ENCODE results near the gene SLC41A1.

Gene SLC41A1

DNA sequence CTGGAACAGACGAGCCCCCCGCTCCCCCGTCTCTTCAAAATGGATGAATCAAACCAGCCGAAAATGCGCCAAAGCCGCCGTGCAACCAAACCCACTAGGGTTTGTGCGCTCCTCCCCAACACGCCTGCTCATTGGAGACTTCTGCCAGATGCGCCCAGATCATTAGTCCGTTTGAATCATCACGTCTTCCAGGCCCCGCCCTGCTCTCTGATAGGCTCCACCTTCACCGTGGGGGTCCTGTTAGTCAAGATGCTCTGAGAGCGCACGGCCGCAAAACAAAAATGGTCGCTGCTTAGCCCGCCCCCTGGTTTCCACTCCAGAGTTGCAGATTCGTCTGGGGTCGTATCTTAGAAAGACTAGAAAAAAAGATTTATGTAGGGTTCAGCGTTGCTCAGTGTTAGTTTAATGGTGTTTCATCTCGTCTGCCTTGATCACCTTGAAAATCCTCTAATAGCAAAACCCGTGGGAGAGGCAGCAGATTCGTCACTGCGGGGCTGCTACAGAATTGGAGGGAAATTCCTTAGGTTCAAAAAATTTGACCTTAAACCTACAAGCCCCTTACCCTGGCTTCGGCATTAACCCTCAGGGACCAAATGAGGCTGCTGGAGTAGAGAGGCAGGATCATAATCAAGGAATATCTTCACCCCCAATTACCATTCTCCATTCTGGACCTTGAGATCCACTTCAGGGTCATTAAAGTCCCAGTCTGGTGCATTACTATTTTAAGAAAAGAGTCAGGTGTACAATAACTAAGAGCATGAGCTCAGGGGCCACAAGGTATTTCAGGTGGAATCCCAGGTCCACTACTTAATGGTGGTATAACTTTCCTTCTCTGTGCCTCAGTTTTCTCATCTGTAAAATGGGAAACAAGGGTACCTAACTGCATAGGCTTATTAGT lies 62.6 kb downstream of the SLC41A1 start, which contains the start of gene NUCKS1:
Gene NUCKS1, minus strand, starts transcription at position 45 of the 898 bp plus-strand sequence. CDS start 209 bp downstream, outside the sequence.
- DNase-seq, result peak; percentile 100

DNA sequence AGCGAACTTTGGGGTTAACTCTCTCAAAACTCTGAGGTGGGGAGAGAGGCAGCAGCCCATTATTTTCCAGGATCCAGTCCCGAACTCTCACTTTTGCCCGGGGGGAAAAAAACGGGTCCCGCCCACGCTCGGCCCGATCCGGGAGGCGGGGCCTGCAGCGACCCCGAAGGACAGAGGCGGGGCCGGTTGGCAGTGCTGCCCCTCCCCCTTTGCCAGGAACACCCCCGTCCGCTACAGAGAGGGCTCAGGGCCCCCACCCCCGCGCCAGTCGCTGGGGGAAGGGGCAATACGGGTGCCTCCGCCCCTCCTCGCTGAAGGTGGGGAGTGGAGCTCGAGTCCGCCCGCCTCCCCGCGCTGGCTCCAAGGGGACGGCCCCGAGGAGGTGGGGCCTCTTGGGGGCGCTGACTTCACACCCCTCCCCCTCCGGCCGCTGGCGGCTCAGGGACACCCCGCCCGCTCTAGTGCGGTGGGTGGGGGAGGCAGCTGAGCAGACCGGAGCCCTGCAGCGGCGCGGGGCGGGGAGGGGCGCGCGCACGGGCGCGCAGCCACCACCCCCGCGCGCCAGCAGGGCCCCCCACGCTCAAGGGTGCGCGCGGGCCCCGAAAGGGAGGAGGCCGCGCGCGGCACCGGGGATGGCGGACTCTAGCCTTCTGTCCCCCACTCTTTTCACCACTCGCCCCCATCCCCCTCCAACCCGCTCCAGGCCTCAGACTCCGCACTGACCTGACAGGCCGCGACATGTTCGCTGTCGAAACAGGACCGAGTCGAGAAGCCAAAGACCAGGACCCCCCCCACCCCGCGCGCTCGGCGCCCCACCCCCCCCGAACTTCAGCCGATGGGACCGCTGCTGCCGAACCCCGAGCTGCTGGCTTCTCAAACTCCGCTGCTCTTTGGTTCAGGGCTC lies 63.5 kb downstream of the SLC41A1 start:
- DNase-seq, result peak; percentile 99

DNA sequence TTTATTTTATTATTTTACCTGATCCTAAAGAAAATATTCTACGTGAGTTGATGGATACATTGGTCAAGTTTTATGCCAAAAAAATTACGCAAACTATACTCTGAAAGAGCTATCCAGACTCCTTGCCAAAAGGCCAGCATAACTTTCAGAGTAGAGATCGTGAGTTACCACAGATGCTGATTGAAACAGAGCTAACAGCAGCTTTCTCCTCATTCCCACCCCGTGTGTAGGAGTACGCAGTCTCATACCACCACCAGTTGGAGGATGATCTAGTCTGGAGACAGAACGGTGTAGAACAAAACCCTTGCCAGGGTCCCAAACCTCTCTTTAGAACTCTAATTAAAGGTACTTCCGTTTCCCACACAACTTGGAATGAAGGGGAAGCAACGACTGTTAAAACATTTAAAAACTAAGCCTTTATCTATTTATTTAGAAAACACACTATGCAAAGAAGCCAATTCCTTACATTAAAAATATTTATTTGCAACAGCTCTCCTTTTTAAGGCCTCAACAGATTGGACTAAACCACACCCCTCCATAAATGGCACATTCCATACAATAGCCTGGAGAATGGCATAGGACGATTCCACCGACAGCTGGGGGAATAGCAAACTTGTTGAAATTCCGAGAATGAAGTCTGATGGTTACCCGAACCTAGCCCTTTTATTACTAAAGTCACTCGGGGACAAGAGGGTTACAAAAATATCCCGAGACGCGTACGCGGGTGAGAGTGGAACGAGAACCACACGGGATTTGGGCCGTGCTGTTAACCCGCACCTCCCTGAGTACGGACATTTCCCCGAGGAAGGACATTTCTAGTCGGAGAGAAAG lies 64.4 kb downstream of the SLC41A1 start:
- DNase-seq, result peak; percentile 93

- DNase-seq, result no peak
Measured at GRCh38 chr1:205746757-205747412, 66.1 kb downstream of the SLC41A1 start.

DNA sequence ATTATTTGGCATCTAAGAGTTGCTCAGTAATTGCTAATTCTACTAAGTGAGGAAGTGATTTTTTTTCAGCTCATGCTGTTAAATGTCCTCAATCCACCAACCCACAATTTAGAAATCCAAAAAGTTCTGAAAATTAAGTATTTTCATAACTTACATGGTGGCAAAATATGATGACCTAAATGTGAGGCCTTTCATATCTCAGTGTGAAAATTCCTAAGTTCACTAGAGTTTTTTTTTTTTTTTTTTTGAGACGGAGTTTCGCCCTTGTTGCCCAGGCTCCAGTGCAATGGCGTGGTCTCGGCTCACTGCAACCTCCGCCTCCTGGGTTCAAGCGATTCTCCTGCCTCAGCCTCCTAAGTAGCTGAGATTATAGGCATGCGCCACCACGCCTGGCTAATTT lies 68.6 kb downstream of the SLC41A1 start:
- no peak for DNase-seq

- DNase-seq, result no peak
Measured at GRCh38 chr1:205743977-205744376, 69.0 kb downstream of the SLC41A1 start.

DNA sequence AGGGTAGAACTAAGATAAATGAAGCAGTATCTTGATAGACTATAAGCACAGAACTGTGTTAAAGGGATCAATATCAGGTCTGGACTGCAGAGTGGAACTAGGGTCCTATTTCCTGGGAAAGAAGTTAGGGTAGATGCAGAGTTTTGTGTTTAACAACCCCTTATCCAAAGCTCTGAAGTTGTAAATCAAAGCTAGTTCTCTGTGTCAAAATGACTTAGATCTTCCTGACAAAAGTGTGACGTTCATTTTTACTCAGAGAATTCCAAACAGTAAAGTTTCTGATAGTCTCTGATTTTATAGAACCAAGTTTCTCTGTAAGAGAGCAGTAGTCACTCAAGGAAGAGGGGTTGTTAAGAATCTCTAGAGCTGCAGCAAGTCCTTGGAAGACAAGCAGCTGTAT lies 71.3 kb downstream of the SLC41A1 start:
- no peak for DNase-seq

DNA sequence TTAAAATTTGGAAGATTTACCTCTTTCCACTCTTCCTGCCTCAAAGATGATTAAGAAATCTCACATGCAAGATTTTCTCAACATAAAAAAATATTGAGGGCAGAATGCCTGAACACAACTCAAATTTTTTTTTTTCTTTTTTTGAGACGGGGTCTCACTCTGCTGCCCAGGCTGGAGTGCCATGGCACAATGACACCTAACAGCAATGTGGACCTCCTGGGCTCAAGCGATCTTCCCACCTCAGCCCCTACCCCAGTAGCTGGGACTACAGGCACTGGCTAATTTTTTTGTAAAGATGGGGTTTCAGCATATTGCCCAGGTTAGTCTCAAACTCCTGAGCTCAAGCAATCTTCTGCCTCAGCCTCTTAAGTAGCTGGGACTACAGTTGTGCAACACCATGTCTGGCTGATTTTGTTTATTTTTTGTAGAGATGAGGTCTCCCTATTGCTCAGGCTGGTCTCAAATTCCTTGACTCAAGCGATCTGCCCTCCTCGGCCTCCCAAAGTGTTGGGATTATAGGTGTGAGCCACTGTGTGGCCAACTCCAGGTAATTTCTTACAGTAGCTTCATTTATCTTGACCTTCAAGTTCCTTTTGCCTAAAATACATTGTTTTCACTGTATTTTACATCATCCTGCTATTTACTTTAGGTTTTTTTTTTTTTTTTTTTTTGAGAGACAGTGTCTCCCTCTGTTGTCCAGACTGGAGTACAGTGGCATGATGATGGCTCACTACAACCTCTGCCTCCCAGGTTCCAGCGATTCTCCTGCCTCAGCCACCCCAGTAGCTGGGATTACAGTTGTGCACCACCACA lies 73.4 kb downstream of the SLC41A1 start:
- no peak for DNase-seq
